ENCODE data around the gene DNMT3B.

GRCh38 chr20:32831982-32832381 lies 69.8 kb downstream of the DNMT3B start:
- TF ChIP-seq CTCF (IDR thresholded peaks at IDR 0.05; ENCODE audit: low read depth, low read length) (no peak), POLR2A (IDR thresholded peaks at IDR 0.05; ENCODE audit: extremely low read depth, insufficient read length) (no peak), MYC (IDR thresholded peaks at IDR 0.05; ENCODE audit: low read depth, low read length) (no peak)
